ENCODE results near the gene TOM1L2. TPM values are rescaled to one million over a fixed set of nuclear protein-coding genes. Genes with fewer than 3 reads are reported as not detected.

Gene TOM1L2
- polyA plus RNA-seq, 3 donors, result 34.9 to 53.2 (median 37.3) TPM

GRCh38 chr17:17890773-17891759, 81.1 kb downstream of the TOM1L2 start:
- peak in 1 of 11 donors; percentile 31 for DNase-seq (ENCODE audit: extremely low read depth in 1 of 11, low read depth in 9 of 11, low spot score in 4 of 11)

GRCh38 chr17:17889922-17890321, 82.3 kb downstream of the TOM1L2 start:
- DNase-seq (ENCODE audit: extremely low read depth in 1 of 11, low read depth in 9 of 11, low spot score in 4 of 11), result no peak

DNA sequence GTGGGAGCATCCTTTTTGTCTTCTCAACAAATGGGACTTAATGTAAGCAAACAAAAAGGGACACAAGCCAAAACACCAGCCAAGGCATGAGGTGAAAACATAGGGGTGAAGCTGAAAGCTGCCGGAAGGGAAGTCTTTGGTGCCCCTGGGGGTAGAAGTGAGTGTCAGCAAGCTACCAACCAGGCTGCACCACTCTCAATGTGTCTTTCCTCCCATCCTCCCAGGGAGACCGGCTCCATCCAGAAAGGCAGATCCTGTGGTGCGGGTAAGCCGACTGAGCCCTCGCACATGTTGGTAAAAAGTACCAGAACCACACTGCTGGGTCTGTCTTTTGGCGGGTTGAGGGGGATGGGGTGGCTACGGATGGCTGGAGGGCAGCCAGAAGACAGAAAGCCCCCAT, 83.4 kb downstream of the TOM1L2 start:
- DNase-seq (ENCODE audit: extremely low read depth in 1 of 11, low read depth in 9 of 11, low spot score in 4 of 11), result no peak

DNA sequence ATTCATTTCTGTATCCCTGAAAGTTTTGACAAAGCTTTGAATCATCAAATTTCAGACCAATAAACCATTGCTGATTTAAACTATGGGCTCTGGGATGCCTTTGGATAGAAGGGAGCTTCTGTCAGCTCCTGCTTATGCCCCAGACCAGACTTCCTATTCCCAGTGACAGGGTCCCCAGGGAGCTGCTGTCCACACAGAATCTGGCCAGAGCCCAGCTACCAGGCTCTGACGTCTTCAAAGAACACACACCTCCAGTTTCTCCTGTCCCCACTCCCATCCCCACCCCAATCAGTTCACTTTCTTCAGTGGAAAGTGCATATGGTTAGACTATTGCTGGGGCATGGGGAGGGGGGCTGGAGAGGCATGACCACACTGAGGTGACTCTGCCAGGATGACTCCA, 83.8 kb downstream of the TOM1L2 start:
- DNase-seq (ENCODE audit: extremely low read depth in 1 of 11, low read depth in 9 of 11, low spot score in 4 of 11), result no peak

DNA sequence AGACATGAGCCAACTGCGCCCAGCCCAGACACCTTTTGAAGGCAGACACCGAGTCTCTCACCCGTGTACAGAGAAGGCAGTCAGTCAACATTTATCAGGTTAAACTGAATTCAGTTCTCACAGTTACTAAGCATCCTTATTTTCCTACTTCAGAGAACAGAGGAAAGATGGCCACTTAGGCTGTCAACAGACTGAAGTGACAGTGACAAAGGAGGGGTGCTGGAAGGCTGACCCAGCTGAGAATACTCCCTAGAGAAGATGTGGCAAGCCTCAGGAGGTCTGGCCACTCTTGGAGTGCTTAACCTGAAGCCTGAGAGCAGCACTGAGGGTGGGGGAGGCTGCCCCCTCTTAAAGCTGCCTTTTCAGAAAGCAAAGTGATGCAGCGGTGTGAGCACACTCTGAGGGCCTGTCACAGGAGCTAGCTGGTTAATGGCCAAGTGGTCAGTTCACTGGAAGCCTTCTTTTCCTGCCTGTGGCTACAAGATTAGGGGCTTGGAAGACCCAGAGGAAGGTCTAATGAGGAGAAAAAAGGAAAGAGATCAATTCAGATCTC, 84.4 kb downstream of the TOM1L2 start:
- DNase-seq (ENCODE audit: extremely low read depth in 1 of 11, low read depth in 9 of 11, low spot score in 4 of 11), result no peak

- DNase-seq (ENCODE audit: extremely low read depth in 1 of 11, low read depth in 9 of 11, low spot score in 4 of 11), result no peak
These were observed 85.5 kb downstream of the TOM1L2 start for GRCh38 chr17:17886726-17887125.

- DNase-seq (ENCODE audit: extremely low read depth in 1 of 11, low read depth in 9 of 11, low spot score in 4 of 11), result no peak
These were observed 86.0 kb downstream of the TOM1L2 start for GRCh38 chr17:17886226-17886625.

- no peak for DNase-seq (ENCODE audit: extremely low read depth in 1 of 11, low read depth in 9 of 11, low spot score in 4 of 11)
These were observed 87.5 kb downstream of the TOM1L2 start for GRCh38 chr17:17884391-17885357.

DNA sequence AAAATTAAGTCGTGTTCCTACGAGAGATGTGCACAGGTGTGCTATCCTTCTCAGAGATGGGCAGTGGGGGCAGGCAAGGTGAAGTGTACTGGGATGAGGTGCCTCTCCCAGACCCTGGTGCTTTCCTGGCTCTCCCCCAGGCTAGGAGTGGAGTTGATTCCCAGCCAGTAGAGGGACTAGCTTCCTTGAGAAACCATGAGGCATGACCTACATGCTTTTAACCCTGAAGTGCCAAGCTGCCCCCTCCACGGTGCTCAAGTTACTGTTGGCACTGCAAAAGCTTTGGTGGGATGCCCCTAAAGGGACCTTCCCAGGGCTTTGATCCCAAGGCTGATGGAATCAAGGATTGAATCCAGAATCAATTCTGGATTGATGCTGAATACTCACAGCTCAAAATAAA, 88.4 kb downstream of the TOM1L2 start:
- DNase-seq (ENCODE audit: extremely low read depth in 1 of 11, low read depth in 9 of 11, low spot score in 4 of 11), result no peak

- no peak for DNase-seq (ENCODE audit: extremely low read depth in 1 of 11, low read depth in 9 of 11, low spot score in 4 of 11)
These were observed 90.1 kb downstream of the TOM1L2 start for GRCh38 chr17:17882082-17882581.

GRCh38 chr17:17880577-17881196, 91.5 kb downstream of the TOM1L2 start:
- DNase-seq (ENCODE audit: extremely low read depth in 1 of 11, low read depth in 9 of 11, low spot score in 4 of 11), result no peak

- DNase-seq (ENCODE audit: extremely low read depth in 1 of 11, low read depth in 9 of 11, low spot score in 4 of 11), result peak in 10 of 11 donors; percentile 58 to 83 (median 76)
These were observed 94.5 kb downstream of the TOM1L2 start for GRCh38 chr17:17877529-17878358.

DNA sequence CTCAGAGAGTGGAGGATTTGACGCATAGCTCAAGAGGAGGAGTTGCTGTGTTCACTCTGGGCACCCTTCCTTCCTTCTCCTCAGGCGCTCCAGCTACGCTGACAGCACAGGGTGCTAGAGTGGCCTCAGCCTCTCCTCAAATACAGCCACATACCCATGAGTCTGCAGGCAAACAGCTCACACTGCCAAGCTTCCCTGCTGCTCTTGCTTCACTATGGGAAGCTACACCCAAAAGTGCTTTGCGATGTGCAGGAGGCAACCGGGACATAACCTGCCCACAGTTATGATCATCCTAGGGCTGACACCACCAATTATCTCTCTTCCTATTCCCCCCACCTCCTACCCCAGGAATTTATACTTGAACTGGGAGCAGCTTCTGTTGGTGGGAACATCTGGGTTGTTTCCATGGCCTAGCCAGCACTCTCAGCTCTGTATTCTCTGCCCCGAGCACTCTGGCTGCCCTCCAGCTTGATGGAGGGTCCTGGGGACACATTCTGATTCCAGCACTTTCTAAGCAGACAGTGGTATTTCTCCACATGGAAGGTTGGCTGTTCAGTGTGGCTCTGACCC, 95.2 kb downstream of the TOM1L2 start:
- peak in 4 of 11 donors; percentile 20 to 57 (median 50) for DNase-seq (ENCODE audit: extremely low read depth in 1 of 11, low read depth in 9 of 11, low spot score in 4 of 11)

DNA sequence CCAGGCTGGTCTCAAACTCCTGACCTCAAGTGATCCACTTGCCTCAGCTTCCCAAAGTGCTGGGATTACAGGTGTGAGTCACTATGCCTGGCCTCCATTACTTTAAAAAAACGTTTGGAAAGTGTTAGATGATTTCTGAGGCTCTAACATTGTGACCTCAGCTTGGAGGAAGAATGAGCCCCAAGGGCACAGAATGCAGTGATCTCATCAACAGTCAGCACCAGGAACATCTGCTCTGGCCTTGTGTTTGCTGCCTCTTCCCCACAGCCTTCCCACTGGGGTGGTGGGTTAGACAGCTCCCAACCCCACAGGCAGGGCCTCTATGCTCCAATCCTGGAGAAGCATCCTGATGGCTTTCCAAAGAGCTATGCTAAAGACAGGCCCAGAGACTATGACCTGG, 97.7 kb downstream of the TOM1L2 start:
- no peak for DNase-seq (ENCODE audit: extremely low read depth in 1 of 11, low read depth in 9 of 11, low spot score in 4 of 11)

DNA sequence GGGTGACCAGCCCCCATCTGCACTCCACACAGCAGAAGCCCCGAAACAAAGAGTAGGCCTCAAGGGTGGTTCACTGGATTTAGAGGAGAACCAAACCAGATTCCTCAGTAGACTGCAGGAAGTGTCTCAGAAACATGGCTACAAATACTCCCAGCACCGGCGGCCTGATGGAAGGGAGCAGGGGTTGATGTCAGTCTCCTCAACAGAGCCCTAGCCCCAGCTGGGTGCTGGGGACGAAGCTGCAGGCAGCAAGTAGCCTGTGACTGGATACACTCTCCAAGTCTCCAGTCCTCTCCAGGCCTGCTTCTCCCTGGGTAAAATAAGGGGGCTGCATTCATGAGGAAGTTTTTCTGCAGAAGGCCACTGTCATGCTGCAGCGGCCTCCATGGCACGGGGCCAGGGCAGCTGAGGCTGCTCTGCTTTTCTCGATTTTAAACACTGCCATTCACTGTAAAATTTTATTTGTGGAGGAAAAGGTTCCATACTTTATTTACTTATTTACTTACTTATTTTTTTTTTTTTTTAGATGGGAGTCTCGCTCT, 98.7 kb downstream of the TOM1L2 start:
- no peak for DNase-seq (ENCODE audit: extremely low read depth in 1 of 11, low read depth in 9 of 11, low spot score in 4 of 11)

- DNase-seq (ENCODE audit: extremely low read depth in 1 of 11, low read depth in 9 of 11, low spot score in 4 of 11), result no peak
These were observed 99.5 kb downstream of the TOM1L2 start for GRCh38 chr17:17872547-17873345.
